ENCODE results near the gene LRRC49.

DNA sequence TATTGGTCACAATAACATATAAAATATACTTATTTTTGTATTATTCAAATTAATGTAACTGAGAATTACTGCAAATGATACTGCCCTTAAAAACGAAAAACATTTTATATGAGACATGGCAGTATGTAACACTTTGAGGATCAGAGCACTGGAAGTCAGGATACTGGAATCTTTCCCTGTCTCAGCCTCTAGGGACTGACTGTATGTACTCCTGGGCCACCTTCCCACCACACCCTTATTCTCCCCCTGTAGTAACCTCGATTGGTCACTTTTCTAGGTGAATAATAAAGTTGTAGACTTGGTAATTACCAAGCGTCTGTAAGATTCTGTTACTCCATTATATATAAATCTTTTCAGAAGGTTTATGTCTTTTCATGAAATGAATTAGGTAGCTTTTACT lies 43.0 kb downstream of the LRRC49 start:
- TF ChIP-seq, protein P1, sequence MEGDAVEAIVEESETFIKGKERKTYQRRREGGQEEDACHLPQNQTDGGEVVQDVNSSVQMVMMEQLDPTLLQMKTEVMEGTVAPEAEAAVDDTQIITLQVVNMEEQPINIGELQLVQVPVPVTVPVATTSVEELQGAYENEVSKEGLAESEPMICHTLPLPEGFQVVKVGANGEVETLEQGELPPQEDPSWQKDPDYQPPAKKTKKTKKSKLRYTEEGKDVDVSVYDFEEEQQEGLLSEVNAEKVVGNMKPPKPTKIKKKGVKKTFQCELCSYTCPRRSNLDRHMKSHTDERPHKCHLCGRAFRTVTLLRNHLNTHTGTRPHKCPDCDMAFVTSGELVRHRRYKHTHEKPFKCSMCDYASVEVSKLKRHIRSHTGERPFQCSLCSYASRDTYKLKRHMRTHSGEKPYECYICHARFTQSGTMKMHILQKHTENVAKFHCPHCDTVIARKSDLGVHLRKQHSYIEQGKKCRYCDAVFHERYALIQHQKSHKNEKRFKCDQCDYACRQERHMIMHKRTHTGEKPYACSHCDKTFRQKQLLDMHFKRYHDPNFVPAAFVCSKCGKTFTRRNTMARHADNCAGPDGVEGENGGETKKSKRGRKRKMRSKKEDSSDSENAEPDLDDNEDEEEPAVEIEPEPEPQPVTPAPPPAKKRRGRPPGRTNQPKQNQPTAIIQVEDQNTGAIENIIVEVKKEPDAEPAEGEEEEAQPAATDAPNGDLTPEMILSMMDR (conservative IDR thresholded peaks at IDR 0.05; ENCODE audit: low read depth, low read length): no peak
- no peak for TF ChIP-seq EZH2 (IDR thresholded peaks at IDR 0.05; ENCODE audit: borderline replicate concordance, low read depth, low read length, poor library complexity, severe bottlenecking)
